GM11168 (cell line): Measurements from ENCODE around the gene STRN.
"Not testable (repeated sequence)": the region's sequence is repeated elsewhere in the genome, so short reads cannot be mapped to it uniquely, and the experiment has no call there.

Experiments used
- in situ Hi-C: fragments of 300-500 bp; cut with MboI; formaldehyde crosslinking; loops from one replicate; pipeline ENCODE4 v1.12.0; 2022; ENCODE audit warnings: low sequenced_read_pairs; ENCODE audit not compliant: unreplicated experiment

The STRN gene

GRCh38 chr2:36918307-36918706, 48.0 kb downstream of the STRN start:
- in situ Hi-C loops: no loop called here

- in situ Hi-C loops: no loop called here
Observed at GRCh38 chr2:36915627-36916026, 50.7 kb downstream of the STRN start.

- in situ Hi-C loops: no loop called here
Observed at GRCh38 chr2:36912695-36913094, 53.6 kb downstream of the STRN start.

DNA sequence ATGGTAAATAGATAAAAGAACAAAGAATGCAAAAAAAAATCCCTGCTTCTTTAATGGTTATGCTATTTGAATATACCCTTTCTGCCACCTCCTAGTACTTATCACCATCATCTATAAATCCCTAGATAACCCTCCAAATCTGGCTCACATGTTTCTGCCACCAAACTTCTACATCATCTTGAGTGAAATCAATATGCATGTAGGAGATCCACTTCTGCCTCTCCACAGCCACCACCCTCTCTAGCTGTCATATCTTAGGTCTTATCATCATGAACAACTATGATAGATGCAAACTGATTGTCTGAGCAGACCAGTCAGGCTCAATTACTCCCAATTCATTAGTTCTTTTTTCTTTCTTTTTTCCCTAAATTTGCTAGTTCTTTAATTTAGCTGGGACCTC, 55.3 kb downstream of the STRN start:
- in situ Hi-C loops: no loop called here

- in situ Hi-C loops: no loop called here
Observed at GRCh38 chr2:36906277-36906676, 60.1 kb downstream of the STRN start.

- in situ Hi-C loops: no loop called here
Observed at GRCh38 chr2:36904636-36905035, 61.7 kb downstream of the STRN start.

DNA sequence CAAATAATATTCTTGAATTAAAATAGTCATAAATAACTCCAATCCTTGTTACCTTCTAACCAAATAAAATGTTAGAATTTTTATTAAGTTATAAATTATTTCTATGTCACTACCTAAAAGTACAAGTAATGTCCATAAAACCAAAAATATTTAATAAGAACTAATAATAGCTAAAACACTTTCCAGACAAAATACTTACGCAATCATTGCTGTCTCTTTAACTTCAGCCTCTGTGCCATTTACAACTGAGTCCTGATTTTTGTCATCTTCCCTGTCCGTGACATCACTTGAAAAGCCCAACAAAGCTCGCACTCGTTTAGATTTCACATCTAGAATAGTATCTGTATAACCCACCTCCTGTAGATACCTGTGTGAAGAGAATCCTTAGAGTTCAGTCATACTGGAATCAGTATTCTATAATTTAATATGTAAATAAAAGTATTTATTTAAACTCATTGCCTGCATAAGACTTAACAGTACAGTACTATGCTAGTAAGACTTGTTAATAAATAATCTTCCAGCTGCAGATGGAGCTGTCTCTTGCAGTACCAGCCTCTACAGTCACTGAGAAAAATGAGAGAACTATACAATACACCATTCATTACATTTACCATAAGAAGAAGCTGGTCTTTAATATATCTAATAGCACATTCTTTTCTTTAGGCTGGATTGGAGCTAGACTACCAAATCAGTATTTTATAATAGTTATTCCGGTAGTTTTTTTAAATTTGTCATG, 63.8 kb downstream of the STRN start:
- in situ Hi-C loops: no loop called here

- in situ Hi-C loops: no loop called here
Observed at GRCh38 chr2:36892805-36893204, 73.5 kb downstream of the STRN start.

GRCh38 chr2:36889795-36890194, 76.5 kb downstream of the STRN start:
- in situ Hi-C loops: no loop called here

DNA sequence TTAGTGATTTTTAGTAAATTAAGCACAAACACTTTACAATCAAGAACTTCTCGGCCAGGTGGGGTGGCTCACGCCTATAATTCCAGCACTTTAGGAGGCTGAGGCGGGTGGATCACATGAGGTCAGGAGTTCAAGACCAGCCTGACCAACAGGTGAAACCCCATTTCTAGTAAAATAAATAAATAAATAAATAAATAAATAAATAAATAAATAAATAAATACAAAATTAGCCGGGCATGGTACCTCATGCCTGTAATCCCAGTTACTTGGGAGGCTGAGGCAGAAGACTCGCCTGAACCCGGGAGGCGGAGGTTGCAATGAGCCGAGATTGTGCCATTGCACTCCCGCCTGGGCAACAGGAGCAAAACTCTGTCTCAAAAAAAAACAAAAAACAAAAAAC, 79.2 kb downstream of the STRN start:
- in situ Hi-C loops: not testable (repeated sequence)

GRCh38 chr2:36886664-36887063, 79.7 kb downstream of the STRN start:
- in situ Hi-C loops: no loop called here

- in situ Hi-C loops: no loop called here
Observed at GRCh38 chr2:36885605-36886004, 80.7 kb downstream of the STRN start.

- in situ Hi-C loops: no loop called here
Observed at GRCh38 chr2:36882532-36882931, 83.8 kb downstream of the STRN start.

DNA sequence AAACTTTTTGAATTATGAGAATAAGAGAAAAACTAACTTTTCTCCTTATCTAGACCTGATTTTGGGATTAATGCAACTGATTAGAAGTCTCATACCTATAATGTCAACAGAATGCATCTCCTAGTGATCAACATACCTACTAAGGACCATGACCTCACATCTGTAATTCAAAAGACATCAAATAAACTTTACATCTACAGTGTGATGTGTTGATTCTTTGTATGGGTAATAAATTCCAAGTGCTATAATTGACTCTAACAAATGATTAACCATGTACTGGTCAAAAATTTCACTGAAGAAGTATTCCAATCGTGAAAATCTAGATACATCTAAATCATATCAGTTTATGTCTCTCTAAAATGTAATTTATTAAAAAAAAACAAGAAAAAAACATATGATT, 84.5 kb downstream of the STRN start:
- in situ Hi-C loops: no loop called here

- in situ Hi-C loops: no loop called here
Observed at GRCh38 chr2:36878429-36878828, 87.9 kb downstream of the STRN start.

DNA sequence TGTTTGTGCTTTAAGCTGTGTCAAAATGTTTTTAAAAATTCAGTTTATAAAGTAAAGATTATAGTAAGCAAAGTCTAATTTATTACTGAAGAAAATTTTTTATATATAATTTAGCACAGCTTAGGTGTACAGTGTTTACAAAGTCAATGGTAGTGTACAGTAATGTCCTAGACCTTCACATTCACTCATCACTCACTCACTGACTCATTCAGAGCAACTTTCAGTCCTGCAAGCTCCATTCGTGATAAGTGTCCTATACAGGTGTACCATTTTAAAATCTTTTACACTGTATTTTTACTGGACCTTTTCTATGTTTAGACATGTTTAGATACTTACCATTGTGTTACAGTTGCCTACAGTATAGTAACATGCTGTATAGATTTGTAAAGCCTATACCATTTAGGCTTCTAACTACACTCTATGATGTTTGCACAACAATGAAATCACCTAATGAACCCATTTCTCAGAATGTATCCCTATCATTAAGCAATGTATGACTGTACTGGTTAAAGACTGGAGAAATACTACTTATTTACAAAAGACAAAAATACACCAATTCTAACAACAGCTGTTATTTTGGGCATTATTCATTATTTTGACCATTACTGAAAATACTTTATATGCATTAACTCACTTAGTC, 95.1 kb downstream of the STRN start:
- in situ Hi-C loops: no loop called here

GRCh38 chr2:36869606-36870005, 96.7 kb downstream of the STRN start:
- in situ Hi-C loops: no loop called here

DNA sequence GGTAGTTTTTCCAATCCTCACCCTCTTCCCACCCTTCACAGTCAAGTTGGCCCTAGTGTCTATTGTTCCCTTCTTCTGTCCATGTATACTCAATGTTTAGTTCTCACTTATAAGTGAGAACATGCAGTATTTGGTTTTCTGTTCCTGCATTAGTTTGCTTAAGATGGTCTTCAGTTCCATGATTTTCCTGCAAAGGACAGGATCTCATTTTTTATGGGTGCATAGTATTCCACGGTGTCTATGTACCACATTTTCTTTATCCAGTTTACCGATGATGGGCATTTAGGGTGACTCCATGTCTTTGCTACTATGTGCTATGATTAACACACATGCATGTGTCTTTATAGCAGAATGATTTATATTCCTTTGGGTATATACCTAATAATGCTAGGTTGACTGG, 104.4 kb downstream of the STRN start:
- in situ Hi-C loops: no loop called here

GRCh38 chr2:36859366-36859792, 107.0 kb downstream of the STRN start:
- in situ Hi-C loops: no loop called here

GRCh38 chr2:36858551-36859365, 107.6 kb downstream of the STRN start:
- in situ Hi-C loops: no loop called here

- in situ Hi-C loops: no loop called here
Observed at GRCh38 chr2:36857713-36858112, 108.6 kb downstream of the STRN start.
